MM.1S (cell line): ENCODE measurements around the gene SERPINA10.

Experiments used
- CTCF ChIP-seq: fragments of 300-600 bp; sonication (generic); IDR thresholded peaks from 2 replicates; pipeline ENCODE4 v1.5.1; 2016; ENCODE audit warnings: antibody characterized with exemption, low read length, mixed read lengths
- EZH2phosphoT487 ChIP-seq: fragments of 300-600 bp; sonication (generic); IDR thresholded peaks from 2 replicates; pipeline ENCODE4 v1.6.1; 2018; ENCODE audit warnings: antibody characterized with exemption, low read length

- no peak for TF ChIP-seq CTCF
- no peak for TF ChIP-seq EZH2phosphoT487
Measured at GRCh38 chr14:94330857-94331256, 37.8 kb upstream of the SERPINA10 start.
